ENCODE results near the gene ZNF223. TPM values are rescaled to one million over a fixed set of nuclear protein-coding genes. Genes with fewer than 3 reads are reported as not detected.

The ZNF223 gene
- total RNA-seq, 1 donor from 2014 or later: 5.3 TPM

DNA sequence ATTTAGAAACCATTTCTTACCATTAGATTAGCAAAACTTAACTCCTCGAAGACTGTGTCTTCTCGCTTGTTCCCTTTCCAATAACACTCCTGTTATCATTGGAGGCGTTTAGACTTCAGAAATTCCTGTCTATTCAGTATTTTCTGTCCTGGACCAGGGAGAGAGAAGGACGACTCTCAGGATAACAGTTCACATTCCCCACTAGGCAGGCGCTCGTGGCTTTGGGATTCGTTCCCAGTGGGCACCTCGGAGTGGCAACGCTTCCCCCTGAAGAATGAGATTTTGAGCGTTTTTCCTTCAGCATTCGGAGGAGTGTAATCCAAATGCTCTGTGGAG, 60.9 kb downstream of the ZNF223 start:
- Mint-ChIP-seq H3K4me3 (ENCODE audit: unreplicated experiment) (peak overlapping the region; percentile 96), H3K27ac (ENCODE audit: unreplicated experiment) (peak overlapping the region; percentile 98), H3K27me3 (ENCODE audit: unreplicated experiment) (no peaks in the 10 kb centered on the region), H3K9me3 (ENCODE audit: unreplicated experiment) (peaks cover 24% of the 10 kb centered on the region), H3K4me1 (ENCODE audit: unreplicated experiment) (peaks cover 20% of the 10 kb centered on the region), H3K36me3 (ENCODE audit: unreplicated experiment) (peaks cover 23% of the 10 kb centered on the region)
- TF ChIP-seq, protein P1, sequence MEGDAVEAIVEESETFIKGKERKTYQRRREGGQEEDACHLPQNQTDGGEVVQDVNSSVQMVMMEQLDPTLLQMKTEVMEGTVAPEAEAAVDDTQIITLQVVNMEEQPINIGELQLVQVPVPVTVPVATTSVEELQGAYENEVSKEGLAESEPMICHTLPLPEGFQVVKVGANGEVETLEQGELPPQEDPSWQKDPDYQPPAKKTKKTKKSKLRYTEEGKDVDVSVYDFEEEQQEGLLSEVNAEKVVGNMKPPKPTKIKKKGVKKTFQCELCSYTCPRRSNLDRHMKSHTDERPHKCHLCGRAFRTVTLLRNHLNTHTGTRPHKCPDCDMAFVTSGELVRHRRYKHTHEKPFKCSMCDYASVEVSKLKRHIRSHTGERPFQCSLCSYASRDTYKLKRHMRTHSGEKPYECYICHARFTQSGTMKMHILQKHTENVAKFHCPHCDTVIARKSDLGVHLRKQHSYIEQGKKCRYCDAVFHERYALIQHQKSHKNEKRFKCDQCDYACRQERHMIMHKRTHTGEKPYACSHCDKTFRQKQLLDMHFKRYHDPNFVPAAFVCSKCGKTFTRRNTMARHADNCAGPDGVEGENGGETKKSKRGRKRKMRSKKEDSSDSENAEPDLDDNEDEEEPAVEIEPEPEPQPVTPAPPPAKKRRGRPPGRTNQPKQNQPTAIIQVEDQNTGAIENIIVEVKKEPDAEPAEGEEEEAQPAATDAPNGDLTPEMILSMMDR (IDR thresholded peaks at IDR 0.05): no peak
- DNase-seq (ENCODE audit: extremely low spot score, unreplicated experiment): no peak

DNA sequence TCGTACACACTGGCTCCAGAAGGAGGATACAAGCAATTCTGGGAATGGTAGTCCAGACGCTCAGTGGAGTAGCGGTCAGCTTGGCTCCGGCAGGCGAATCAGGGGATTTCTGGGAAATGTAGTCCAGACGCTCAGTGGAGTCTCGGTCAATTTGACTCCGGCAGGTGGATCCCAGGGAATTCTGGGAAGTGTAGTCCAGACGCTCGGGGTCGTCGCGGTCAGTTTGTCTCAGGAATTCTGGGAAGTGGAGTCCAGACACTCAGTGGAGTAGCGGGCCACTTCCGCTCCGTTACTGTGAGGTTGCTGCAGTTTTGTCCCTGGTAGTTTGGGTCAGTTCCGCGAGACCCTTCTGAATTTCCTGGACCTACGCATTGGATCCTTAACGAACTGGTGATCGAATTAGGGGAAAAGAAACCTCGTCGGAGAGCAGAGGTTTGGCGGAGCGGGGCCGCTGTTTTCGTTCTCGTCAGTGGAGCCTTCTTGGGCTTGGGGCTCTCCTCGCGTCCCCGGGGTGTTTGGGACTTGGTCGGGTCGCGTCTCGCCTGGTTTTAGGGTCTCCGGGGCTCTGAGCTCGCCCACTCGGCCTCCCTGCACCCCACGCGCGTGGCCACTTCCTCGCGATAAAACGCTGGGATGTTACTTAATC, 61.4 kb downstream of the ZNF223 start, which contains the start of gene ZNF225:
Gene ZNF225, plus strand, starts transcription at position 262 of the 646 bp plus-strand sequence. CDS start 2,429 bp downstream, outside the sequence.
- TF ChIP-seq, protein P1 (IDR thresholded peaks at IDR 0.05): peak; percentile 11
- Mint-ChIP-seq H3K9me3 (ENCODE audit: unreplicated experiment) (peaks cover 19% of the 10 kb centered on the region), H3K4me3 (ENCODE audit: unreplicated experiment) (peak within 1 kb of the TSS; percentile 96)

DNA sequence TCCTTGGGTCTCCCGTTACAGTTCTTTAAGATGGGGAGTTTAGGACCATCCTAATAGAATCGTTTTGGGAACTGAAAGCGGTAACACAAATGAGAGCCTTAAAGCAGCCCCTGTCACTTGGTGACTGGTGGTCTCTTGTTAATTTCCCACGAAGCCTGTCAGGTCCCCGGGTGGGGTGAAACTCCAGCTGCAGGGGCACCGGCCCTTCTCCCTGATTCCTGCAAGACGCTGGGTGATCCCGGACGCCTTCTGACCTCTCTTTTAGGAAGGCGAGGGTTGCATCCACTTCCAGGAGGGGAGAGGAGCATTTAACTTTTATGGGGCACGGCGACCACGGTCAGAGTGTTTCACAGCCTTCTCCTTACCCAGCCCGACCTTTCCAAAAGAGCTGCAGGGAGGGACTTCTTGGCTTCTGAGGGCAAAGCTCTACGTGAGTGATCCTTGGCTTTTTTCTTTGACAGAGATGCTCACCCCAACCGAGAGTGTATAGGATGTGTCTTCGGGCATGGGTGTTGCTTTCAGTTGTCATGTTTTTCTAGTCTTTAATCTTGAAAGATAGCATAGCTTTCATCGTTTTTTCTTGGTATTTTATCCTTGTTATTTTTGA, 62.1 kb downstream of the ZNF223 start:
- Mint-ChIP-seq H3K4me3 (ENCODE audit: unreplicated experiment) (peak overlapping the region; percentile 96), H3K9me3 (ENCODE audit: unreplicated experiment) (peaks cover 17% of the 10 kb centered on the region), H3K36me3 (ENCODE audit: unreplicated experiment) (peaks cover 27% of the 10 kb centered on the region), H3K27me3 (ENCODE audit: unreplicated experiment) (no peaks in the 10 kb centered on the region), H3K27ac (ENCODE audit: unreplicated experiment) (peak overlapping the region; percentile 98), H3K4me1 (ENCODE audit: unreplicated experiment) (peaks cover 20% of the 10 kb centered on the region)
- TF ChIP-seq, protein P1 (IDR thresholded peaks at IDR 0.05): no peak
- no peak for DNase-seq (ENCODE audit: extremely low spot score, unreplicated experiment)

More for the DNA sequence above, 61.4 kb downstream of the ZNF223 start, which contains the start of gene ZNF225:
- Mint-ChIP-seq H3K27me3 (ENCODE audit: unreplicated experiment) (no peaks in the 10 kb centered on the region), H3K27ac (ENCODE audit: unreplicated experiment) (peak within 1 kb of the TSS; percentile 98), H3K4me1 (ENCODE audit: unreplicated experiment) (peaks cover 20% of the 10 kb centered on the region), H3K36me3 (ENCODE audit: unreplicated experiment) (peaks cover 22% of the 10 kb centered on the region)
- DNase-seq (ENCODE audit: extremely low spot score, unreplicated experiment): peak; percentile 97

Other genes with a start within 250 kb of the ZNF223 start
- not detected in 2 replicates for gene LYPD5, start 249.6 kb upstream of the ZNF223 start, total RNA-seq
- gene ZNF283, start 224.7 kb upstream of the ZNF223 start, total RNA-seq: 9.8 and 11.5 TPM in 2 replicates
- gene ZNF404, start 168.1 kb upstream of the ZNF223 start, total RNA-seq: 6.5 and 6.6 TPM in 2 replicates
- gene ZNF45, start 116.8 kb upstream of the ZNF223 start, total RNA-seq: 19.9 and 20.6 TPM in 2 replicates
- 9.2 and 11.4 TPM in 2 replicates for gene ZNF221, start 100.8 kb upstream of the ZNF223 start, total RNA-seq
- 8.1 and 8.9 TPM in 2 replicates for gene ZNF155, start 67.8 kb upstream of the ZNF223 start, total RNA-seq
- 4.1 and 5.3 TPM in 2 replicates for gene ZNF230, start 49.1 kb upstream of the ZNF223 start, total RNA-seq
- 6.1 and 6.5 TPM in 2 replicates for gene ZNF222, start 26.7 kb upstream of the ZNF223 start, total RNA-seq
- gene ZNF284, start 20.1 kb downstream of the ZNF223 start, total RNA-seq: 3.8 and 4.9 TPM in 2 replicates
- gene ZNF224, start 42.3 kb downstream of the ZNF223 start, total RNA-seq: 29.6 and 30.2 TPM in 2 replicates
- 6.1 and 7.9 TPM in 2 replicates for gene ZNF225, start 61.4 kb downstream of the ZNF223 start, total RNA-seq
- gene ZNF234, start 89.5 kb downstream of the ZNF223 start, total RNA-seq: 17.4 and 19.3 TPM in 2 replicates
- 28.8 TPM in 2 replicates for gene ZNF226, start 113.1 kb downstream of the ZNF223 start, total RNA-seq
- gene ZNF227, start 160.5 kb downstream of the ZNF223 start, total RNA-seq: 22.6 and 30.7 TPM in 2 replicates
- gene ZNF233, start 207.8 kb downstream of the ZNF223 start, total RNA-seq: 1.6 and 2.5 TPM in 2 replicates

All from osteocyte (in vitro differentiated cells).